GM12873 (cell line): ENCODE measurements around the gene SPAG8.

ENCODE experiments used
- TF ChIP-seq, protein P1 (sequence below): IDR thresholded peaks from 2 replicates; pipeline ENCODE4 v1.5.1; 2012; ENCODE audit warnings: low read depth, mild to moderate bottlenecking, moderate library complexity, low read length, control low read depth; ENCODE audit not compliant: insufficient read depth; ENCODE audit errors: missing control alignments

Gene SPAG8

DNA sequence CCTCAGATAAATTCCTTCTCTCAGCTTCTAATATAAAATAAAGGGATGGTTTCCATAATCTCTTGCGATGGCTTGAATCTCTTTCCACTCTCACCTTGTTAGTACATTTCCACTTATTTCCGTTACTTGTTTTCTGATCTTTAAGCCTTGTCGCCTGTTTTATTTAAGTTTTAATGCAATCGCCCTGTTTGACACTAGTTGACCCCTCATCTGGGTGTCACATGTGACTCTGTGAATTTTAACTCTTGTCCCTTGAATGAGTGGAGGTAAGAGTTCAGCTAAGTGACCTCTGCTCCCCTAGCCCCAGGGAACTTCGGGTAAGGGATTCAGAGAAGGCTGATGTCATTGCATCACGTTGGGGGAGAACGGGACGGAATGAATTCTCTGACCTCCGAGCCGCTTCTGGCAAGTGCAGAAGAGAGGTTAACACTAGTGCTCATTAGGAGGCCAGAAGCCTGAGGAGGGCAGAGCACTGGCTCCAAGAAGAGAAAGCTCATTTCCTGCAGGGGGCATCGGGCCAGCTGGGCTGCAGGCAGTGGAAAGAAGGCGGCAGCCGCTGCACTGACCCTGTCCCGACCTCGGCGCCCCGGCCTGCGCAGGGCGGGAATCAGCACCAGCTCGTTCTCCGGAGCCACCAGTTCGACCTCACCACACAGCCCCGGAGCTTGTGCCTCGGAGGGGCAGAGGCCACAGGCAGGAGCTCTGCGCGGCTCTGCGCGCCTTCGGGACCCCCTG, 2.2 kb upstream of the SPAG8 start:
- TF ChIP-seq, protein P1, sequence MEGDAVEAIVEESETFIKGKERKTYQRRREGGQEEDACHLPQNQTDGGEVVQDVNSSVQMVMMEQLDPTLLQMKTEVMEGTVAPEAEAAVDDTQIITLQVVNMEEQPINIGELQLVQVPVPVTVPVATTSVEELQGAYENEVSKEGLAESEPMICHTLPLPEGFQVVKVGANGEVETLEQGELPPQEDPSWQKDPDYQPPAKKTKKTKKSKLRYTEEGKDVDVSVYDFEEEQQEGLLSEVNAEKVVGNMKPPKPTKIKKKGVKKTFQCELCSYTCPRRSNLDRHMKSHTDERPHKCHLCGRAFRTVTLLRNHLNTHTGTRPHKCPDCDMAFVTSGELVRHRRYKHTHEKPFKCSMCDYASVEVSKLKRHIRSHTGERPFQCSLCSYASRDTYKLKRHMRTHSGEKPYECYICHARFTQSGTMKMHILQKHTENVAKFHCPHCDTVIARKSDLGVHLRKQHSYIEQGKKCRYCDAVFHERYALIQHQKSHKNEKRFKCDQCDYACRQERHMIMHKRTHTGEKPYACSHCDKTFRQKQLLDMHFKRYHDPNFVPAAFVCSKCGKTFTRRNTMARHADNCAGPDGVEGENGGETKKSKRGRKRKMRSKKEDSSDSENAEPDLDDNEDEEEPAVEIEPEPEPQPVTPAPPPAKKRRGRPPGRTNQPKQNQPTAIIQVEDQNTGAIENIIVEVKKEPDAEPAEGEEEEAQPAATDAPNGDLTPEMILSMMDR, result peak; percentile 49

DNA sequence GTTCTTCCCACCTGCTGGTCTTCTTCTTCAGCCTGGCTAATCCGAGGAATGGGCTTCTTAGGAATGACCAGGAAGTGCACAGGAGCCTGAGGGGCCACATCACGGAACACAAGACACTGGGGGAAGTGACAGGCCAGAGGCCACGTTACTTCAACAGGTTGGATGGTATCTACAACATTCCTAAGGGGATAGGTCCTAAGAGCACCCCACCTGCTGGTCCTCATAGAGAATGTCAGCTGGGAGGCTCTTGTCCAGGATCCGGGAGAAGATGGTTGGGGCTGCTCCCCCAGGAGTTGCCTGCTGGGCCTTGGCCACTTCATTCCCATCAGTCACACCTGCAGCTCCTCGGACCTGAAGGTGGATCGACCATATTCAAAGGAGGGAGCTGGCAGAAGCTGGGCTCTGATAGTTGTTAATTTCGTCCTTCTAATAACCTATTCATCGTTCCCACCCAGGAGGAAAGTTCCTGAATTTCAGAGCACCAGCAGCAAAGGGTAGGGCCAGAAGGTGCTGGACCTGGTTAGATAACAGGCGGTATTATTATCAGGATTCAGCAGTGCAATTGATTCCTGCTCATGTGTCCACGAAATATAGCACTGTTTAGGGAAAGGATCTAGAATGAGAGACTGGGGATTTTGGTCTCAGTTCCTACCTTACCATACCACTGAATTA, 1.5 kb upstream of the SPAG8 start:
- TF ChIP-seq, protein P1, result peak; percentile 45

DNA sequence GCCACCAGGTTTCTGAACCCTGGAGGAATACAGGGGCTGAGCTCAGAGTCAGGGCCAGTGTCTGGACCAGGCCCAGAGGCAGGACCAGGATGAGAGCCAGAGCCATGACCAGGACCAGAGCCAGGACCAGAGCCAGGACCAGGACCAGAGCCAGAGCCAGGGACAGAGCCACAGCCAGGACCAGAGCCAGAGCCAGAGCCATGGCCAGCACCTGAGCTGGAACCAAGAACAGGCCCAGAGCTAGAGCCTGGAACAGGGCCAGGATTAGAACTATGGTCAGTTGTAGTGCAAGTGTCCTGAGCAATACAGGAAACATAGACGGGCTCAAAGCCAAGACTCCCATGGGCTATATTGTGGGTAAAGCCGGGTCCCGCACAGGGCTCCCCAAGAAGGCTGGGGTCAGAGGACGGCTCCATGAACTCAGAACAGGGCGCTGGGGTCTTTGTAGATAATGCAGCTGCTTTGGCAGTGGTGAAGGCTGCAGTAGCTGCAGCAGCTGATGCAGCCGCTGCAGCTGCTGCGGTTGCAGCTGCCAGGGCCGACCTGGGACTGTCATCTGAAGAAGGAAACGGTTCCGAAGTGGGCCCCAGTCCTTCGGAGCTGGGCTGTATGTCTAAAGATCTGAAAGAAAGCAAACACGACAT, 559 bp downstream of the SPAG8 start:
- TF ChIP-seq, protein P1, result no peak

DNA sequence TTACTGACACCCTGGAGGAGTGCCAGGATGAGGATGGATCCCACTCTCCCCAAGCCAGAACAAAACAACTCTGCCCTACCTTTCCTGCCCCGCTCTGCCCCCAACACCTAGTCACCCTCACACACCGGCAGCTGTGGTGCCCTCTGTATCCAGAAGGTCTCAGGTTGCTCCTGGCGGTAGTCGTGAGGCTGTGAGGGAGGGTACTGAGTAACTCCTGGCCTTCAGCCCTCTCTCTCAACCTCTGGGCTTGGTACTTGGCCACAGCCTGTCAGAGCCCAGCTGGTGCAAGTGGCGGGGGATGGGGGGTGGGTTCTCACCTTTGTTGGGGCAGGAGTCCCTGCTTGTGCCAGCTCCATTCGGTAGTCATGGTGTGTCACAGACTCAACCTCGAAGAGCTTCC, 1.9 kb downstream of the SPAG8 start:
- TF ChIP-seq, protein P1, result no peak

- TF ChIP-seq, protein P1, result no peak
Measured at GRCh38 chr9:35808433-35808832, 3.6 kb downstream of the SPAG8 start.

- TF ChIP-seq, protein P1, result no peak
Measured at GRCh38 chr9:35806101-35806500, 6.0 kb downstream of the SPAG8 start.
